ENCODE results near the gene FXYD6.

DNA sequence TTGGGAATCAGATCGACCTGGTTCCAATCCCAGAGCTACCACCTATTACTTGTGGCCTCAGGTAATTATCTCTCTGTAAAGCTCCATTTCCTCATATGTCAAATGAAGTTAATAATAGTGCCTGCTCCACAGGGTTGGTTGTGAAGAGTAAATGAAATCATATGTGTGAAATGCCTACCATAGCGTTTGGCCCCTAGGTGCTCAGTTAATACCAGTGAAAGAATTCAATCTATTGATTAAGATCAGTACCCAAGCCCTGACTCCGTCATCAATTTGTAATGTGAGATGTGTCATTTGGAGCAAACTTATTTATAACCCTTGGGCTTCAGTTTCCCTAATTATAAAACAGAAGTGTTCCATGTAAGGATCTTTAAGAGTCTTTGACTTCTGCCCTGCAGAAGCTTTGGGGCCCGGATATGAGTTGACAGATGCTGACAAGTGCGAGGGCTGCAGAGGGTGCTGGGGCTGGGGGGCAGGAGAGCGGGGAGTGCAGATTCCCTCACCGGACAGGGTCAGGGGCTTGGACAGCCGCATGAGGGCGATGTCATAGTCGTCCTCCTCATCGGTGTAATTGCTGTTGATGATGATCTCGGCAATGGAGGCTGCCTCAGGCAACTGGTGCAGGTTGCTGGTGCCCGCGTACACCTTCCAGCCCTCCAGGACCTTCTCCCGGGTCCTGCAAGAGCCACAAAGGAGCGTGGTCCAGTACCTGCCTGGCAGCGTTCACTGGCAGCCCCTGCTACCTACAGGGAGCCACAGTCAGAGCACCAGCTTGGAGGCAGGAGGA is 31.8 kb upstream of the FXYD6 start:
- no peak for TF ChIP-seq CTCF (IDR thresholded peaks at IDR 0.05)
- no peak for TF ChIP-seq POLR2A (IDR thresholded peaks at IDR 0.05)

Measured in adrenal gland (tissue), 5 donors.